Stimulated activated CD4-positive, alpha-beta T cell treated with anti-CD3 and anti-CD28 coated beads, Interleukin-1b, Interleukin-23, amount 100 ng/mL, for 4 hours (primary cell): ENCODE results near the gene DNAJC8.

Experiments used
- DNase-seq, 2 donors: peaks; one replicate each; pipeline ENCODE4 v3.0.0-alpha.2; 2020; ENCODE audit warnings: low read depth in 2 of 2

Gene DNAJC8

GRCh38 chr1:28200234-28200873 is 32.5 kb downstream of the DNAJC8 start:
- DNase-seq = no peak

- DNase-seq = peak in 1 of 2 donors; percentile 9
Measured at GRCh38 chr1:28199328-28200233, 33.2 kb downstream of the DNAJC8 start.

GRCh38 chr1:28197682-28198415 is 35.0 kb downstream of the DNAJC8 start:
- no peak for DNase-seq

- no peak for DNase-seq
Measured at GRCh38 chr1:28196330-28196729, 36.5 kb downstream of the DNAJC8 start.

GRCh38 chr1:28195780-28196179 is 37.0 kb downstream of the DNAJC8 start:
- no peak for DNase-seq

- DNase-seq = no peak
Measured at GRCh38 chr1:28194326-28195035, 38.3 kb downstream of the DNAJC8 start.

GRCh38 chr1:28193701-28194161 is 39.1 kb downstream of the DNAJC8 start:
- no peak for DNase-seq

- no peak for DNase-seq
Measured at GRCh38 chr1:28190996-28191645, 41.7 kb downstream of the DNAJC8 start.

- no peak for DNase-seq
Measured at GRCh38 chr1:28190337-28190979, 42.4 kb downstream of the DNAJC8 start.

GRCh38 chr1:28185071-28185470 is 47.8 kb downstream of the DNAJC8 start:
- no peak for DNase-seq

- no peak for DNase-seq
Measured at GRCh38 chr1:28180306-28181305, 52.2 kb downstream of the DNAJC8 start.

- no peak for DNase-seq
Measured at GRCh38 chr1:28178690-28179485, 53.9 kb downstream of the DNAJC8 start.

- DNase-seq = no peak
Measured at GRCh38 chr1:28176492-28177470, 56.0 kb downstream of the DNAJC8 start, which contains the start of gene PTAFR. TSS of gene PTAFR (minus strand) at chr1:28176690. CDS start at chr1:28151021, 25,669 bp downstream.

- DNase-seq = no peak
Measured at GRCh38 chr1:28175955-28176485, 56.8 kb downstream of the DNAJC8 start.

GRCh38 chr1:28173980-28174297 is 58.9 kb downstream of the DNAJC8 start:
- no peak for DNase-seq

- no peak for DNase-seq
Measured at GRCh38 chr1:28173151-28173979, 59.5 kb downstream of the DNAJC8 start.
